Right cardiac atrium (tissue), 5 donors: Measurements from ENCODE around the gene RCAN2. TPM values are rescaled to one million over a fixed set of nuclear protein-coding genes. Genes with fewer than 3 reads are reported as not detected.

Source experiments
- ATAC-seq, 2 donors: fragments of 200-7000 bp; cut with Tn5 transposase; one replicate each; pipeline versions ENCODE4 v1.8.0 to v1.9.1; 2020; ENCODE audit warnings: moderate library complexity in 2 of 2, mild to moderate bottlenecking in 1 of 2
- DNase-seq, 3 donors: peaks; one replicate each; pipeline ENCODE4 v3.0.0-alpha.2; 2020
- H3K27ac ChIP-seq: one replicate; pipeline ENCODE4 v1.5.1; 2013; ENCODE audit warnings: mild to moderate bottlenecking, low read length, control low read depth, moderate library complexity
- H3K27me3 ChIP-seq: one replicate; pipeline ENCODE4 v1.6.1; 2013; ENCODE audit not compliant: control insufficient read depth, insufficient read depth
- H3K4me1 ChIP-seq: one replicate; pipeline ENCODE4 v1.6.1; 2013; ENCODE audit warnings: low read length; ENCODE audit not compliant: control insufficient read depth, insufficient read depth
- H3K4me3 ChIP-seq: one replicate; pipeline ENCODE4 v1.5.1; 2013; ENCODE audit warnings: low read length, control low read depth
- H3K9me3 ChIP-seq: one replicate; pipeline ENCODE4 v1.6.1; 2013; ENCODE audit warnings: low read length; ENCODE audit not compliant: control insufficient read depth
- WGBS: extraction: QIAGEN DNeasy Blood & Tissue Kit; methylation state at CpG from one replicate; pipeline ENCODE4 v1.1.7; 2013; 5-methylcytosine and 5-hydroxymethylcytosine counted together
- intact Hi-C, 4 donors: fragments of 100-400 bp; cut with DNase I; formaldehyde crosslinking; loops; one replicate each; pipeline versions ENCODE4 v1.11.0 to v1.14.0; 2022 to 2023
- polyA plus RNA-seq: library from polyadenylated mRNA; stranded (reverse); fragments of 200-250 nt; gene quantifications from one replicate; pipeline ENCODE4 v1.2.3, GENCODE V29; 2013
- total RNA-seq, 4 donors: library from RNA; stranded (reverse); fragmentation: NEBNext Ultra II Directional; extraction: Animal tissue kit (Norgen Biotek cat#: 25700); gene quantifications; one replicate each; pipeline ENCODE4 v1.2.1, GENCODE V29; 2021
- donor health status: healthy with polysubstance abuse.
- donor health status: DM: no; HTN: yes; CAD: no.
- donor health status: DM: no; HTN: no; CAD: no.
- donor health status: DM: no; HTN: yes; CAD: no; lungs with severe emphysema.
- donor health status: DM: yes; HTN: yes; CAD: no.

RCAN2 gene
- total and polyA plus RNA-seq, 5 donors: 82.9 to 184 (median 127) TPM

GRCh38 chr6:46184114-46184513 lies 307.1 kb downstream of the RCAN2 start:
- no peaks in the 10 kb centered on the region for H3K27me3 ChIP-seq
- intact Hi-C loops: no loop called here
- 46% methylated on average over 4 of the region's 4 CpGs for WGBS
- no peaks in the 10 kb centered on the region for H3K9me3 ChIP-seq
- H3K4me1 ChIP-seq: no peaks in the 10 kb centered on the region
- H3K4me3 ChIP-seq: no peak overlapping the region
- ATAC-seq: no peak
- DNase-seq: no peak
- no peak overlapping the region for H3K27ac ChIP-seq

GRCh38 chr6:46175976-46176375 lies 315.3 kb downstream of the RCAN2 start:
- intact Hi-C loops: no loop called here
- ATAC-seq: no peak
- no peaks in the 10 kb centered on the region for H3K27me3 ChIP-seq
- no peaks in the 10 kb centered on the region for H3K9me3 ChIP-seq
- H3K4me1 ChIP-seq: no peaks in the 10 kb centered on the region
- H3K27ac ChIP-seq: no peak overlapping the region
- H3K4me3 ChIP-seq: no peak overlapping the region
- 75% methylated on average over 3 of the region's 3 CpGs for WGBS
- DNase-seq: no peak

GRCh38 chr6:46175446-46175845 lies 315.8 kb downstream of the RCAN2 start:
- no peak overlapping the region for H3K4me3 ChIP-seq
- DNase-seq (no peak), ATAC-seq (no peak)
- intact Hi-C loops: no loop called here
- no peaks in the 10 kb centered on the region for H3K4me1 ChIP-seq
- H3K27ac ChIP-seq: no peak overlapping the region
- H3K9me3 ChIP-seq: no peaks in the 10 kb centered on the region
- 91% methylated on average over 4 of the region's 4 CpGs for WGBS
- H3K27me3 ChIP-seq: no peaks in the 10 kb centered on the region

- DNase-seq (no peak), ATAC-seq (no peak)
- Histone ChIP-seq H3K4me1 (no peaks in the 10 kb centered on the region), H3K4me3 (no peak overlapping the region), H3K27ac (no peak overlapping the region), H3K27me3 (no peaks in the 10 kb centered on the region), H3K9me3 (no peaks in the 10 kb centered on the region)
- intact Hi-C loops: no loop called here
- WGBS: 73% methylated on average over 3 of the region's 3 CpGs
Measured at GRCh38 chr6:46174904-46175303, 316.3 kb downstream of the RCAN2 start.

- ATAC-seq (no peak), DNase-seq (no peak)
- Histone ChIP-seq H3K4me3 (no peak overlapping the region), H3K9me3 (no peaks in the 10 kb centered on the region), H3K27me3 (no peaks in the 10 kb centered on the region), H3K4me1 (no peaks in the 10 kb centered on the region), H3K27ac (no peak overlapping the region)
- intact Hi-C loops: no loop called here
- WGBS: 67% methylated on average over 4 of the region's 4 CpGs
Measured at GRCh38 chr6:46172176-46172575, 319.1 kb downstream of the RCAN2 start.

Other genes with a start within 250 kb of the RCAN2 start
- 1 to 10 TPM; 6.9 to 8.7 (median 7.1) TPM for gene CYP39A1, start 161.4 kb upstream of the RCAN2 start, total RNA-seq
- gene CYP39A1, start 161.4 kb upstream of the RCAN2 start, polyA plus RNA-seq: 3.3 TPM
- gene SLC25A27, start 161.5 kb upstream of the RCAN2 start, total RNA-seq: 10 to 100 TPM; 15.5 to 19.9 (median 17.7) TPM
- gene SLC25A27, start 161.5 kb upstream of the RCAN2 start, polyA plus RNA-seq: 17.0 TPM
- 1 to 10 TPM in 1 of 4 donors, under 1 TPM in 3; 0.38 to 1.2 (median 0.66) TPM for gene TDRD6, start 196.4 kb upstream of the RCAN2 start, total RNA-seq
- gene TDRD6, start 196.4 kb upstream of the RCAN2 start, polyA plus RNA-seq: 0.27 TPM
- gene PLA2G7, start 243.9 kb upstream of the RCAN2 start, total RNA-seq: under 1 TPM; 0.31 to 0.71 (median 0.47) TPM
- 0.16 TPM for gene PLA2G7, start 243.9 kb upstream of the RCAN2 start, polyA plus RNA-seq